ENCODE data around the gene CHST12.

- TF ChIP-seq CTCF (IDR thresholded peaks at IDR 0.05) (no peak), POLR2A (IDR thresholded peaks at IDR 0.05) (no peak)
Measured at GRCh38 chr7:2482725-2483451, 79.5 kb downstream of the CHST12 start.

Data from right lobe of liver (tissue), 4 donors.